NT2/D1 (cell line): Measurements from ENCODE around the gene GUCA1C.

ENCODE experiments used
- DNase-seq: peaks from one replicate; pipeline ENCODE4 v3.0.0-alpha.2; 2011; ENCODE audit warnings: low read depth, low spot score
- H3K27me3 ChIP-seq: 2 replicates; pipeline ENCODE4 v1.6.0; 2011; ENCODE audit warnings: mild to moderate bottlenecking; ENCODE audit not compliant: insufficient read length, insufficient read depth
- H3K36me3 ChIP-seq: 2 replicates; pipeline ENCODE4 v1.6.1; 2011; ENCODE audit warnings: mild to moderate bottlenecking, low read length, mixed read lengths; ENCODE audit not compliant: insufficient read depth, insufficient read length
- H3K4me1 ChIP-seq: 2 replicates; pipeline ENCODE4 v1.5.1; 2011; ENCODE audit not compliant: insufficient read depth, insufficient read length
- H3K4me3 ChIP-seq: 2 replicates; pipeline ENCODE4 v1.5.1; 2011; ENCODE audit warnings: low read depth; ENCODE audit not compliant: insufficient read length
- H3K9ac ChIP-seq: 2 replicates; pipeline ENCODE4 v1.6.0; 2011; ENCODE audit warnings: low read depth; ENCODE audit not compliant: insufficient read length
- H3K9me3 ChIP-seq: 2 replicates; pipeline ENCODE4 v1.5.1; 2011; ENCODE audit warnings: mild to moderate bottlenecking, low read length; ENCODE audit not compliant: insufficient read depth
- SUZ12 ChIP-seq: IDR thresholded peaks from 2 replicates; pipeline ENCODE4 v1.6.1; 2011; ENCODE audit not compliant: insufficient read length, insufficient read depth; ENCODE audit errors: extremely low read depth
- YY1 ChIP-seq: IDR thresholded peaks from 2 replicates; pipeline ENCODE4 v1.6.1; 2011; ENCODE audit not compliant: insufficient read length, insufficient read depth
- ZNF274 ChIP-seq: IDR thresholded peaks from 2 replicates; pipeline ENCODE4 v1.6.1; 2011; ENCODE audit warnings: mild to moderate bottlenecking, low read depth, low read length

Gene GUCA1C

DNA sequence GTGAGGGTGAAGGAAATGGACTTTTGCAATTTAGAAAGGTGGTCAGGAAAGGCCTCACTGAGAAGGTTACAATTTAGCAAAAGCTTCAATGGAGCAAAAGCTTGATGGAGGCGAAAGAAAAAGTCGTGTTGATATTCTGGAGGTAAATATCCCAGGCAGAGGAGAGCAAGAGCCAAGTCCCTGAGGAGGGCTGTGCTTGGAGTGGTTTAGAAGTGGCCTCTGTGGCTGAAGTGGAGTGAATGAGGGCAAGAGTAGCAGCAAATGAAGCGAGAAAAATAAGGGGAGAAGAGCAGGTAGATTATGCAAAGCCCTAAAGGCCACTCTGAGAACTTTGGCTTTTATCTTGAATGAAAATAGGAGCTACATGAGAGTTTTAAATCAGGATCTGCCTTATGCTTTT lies 54.1 kb downstream of the GUCA1C start:
- TF ChIP-seq ZNF274: no peak
- TF ChIP-seq SUZ12: no peak
- TF ChIP-seq YY1: no peak
- DNase-seq: no peak
- Histone ChIP-seq H3K9ac (no peak overlapping the region), H3K9me3 (no peaks in the 10 kb centered on the region), H3K36me3 (no peaks in the 10 kb centered on the region), H3K27me3 (no peaks in the 10 kb centered on the region), H3K4me1 (no peaks in the 10 kb centered on the region), H3K4me3 (no peak overlapping the region)

DNA sequence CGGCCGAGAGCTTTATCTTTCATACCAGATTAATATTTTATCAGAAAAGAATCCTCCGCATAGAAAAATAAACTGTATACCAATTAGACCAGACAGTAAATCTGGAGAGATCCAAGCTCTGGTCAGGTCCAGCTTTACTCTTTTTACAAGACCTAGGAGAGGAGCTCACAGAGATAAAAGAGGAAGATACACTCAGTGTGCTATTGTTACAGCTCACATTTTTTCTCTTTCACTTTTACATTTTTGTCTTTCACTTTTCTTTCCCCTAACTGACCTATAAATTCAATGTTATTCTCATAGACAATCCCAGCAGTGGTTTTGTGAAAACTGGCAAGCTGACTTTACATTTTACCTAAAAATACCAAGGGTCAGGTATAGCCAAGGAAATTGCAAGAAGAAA lies 55.8 kb downstream of the GUCA1C start:
- no peak for TF ChIP-seq SUZ12
- TF ChIP-seq ZNF274: no peak
- TF ChIP-seq YY1: no peak
- Histone ChIP-seq H3K4me1 (no peaks in the 10 kb centered on the region), H3K36me3 (no peaks in the 10 kb centered on the region), H3K9ac (no peak overlapping the region), H3K4me3 (no peak overlapping the region), H3K9me3 (no peaks in the 10 kb centered on the region), H3K27me3 (no peaks in the 10 kb centered on the region)
- no peak for DNase-seq

DNA sequence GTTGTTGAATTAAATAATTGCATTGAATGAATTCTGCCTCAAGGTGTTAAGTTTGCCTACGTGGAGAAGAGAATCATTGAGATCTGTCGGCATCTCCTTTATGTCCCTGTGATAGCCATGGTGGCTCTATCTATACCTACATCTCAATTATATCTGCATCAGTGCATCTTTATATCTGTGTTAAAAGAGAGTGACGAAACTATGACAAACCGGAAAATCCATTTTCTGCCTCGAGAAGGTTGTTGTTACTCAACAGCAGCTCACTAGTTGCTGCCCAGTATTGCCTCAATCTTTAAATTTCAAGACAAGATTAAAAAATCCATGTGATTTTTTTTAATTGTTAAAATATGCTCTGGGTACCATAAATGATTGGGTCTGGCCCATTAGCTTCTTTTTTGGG lies 58.7 kb downstream of the GUCA1C start:
- no peak for DNase-seq
- TF ChIP-seq ZNF274 (no peak), YY1 (no peak), SUZ12 (no peak)
- H3K9me3 ChIP-seq: no peaks in the 10 kb centered on the region

DNA sequence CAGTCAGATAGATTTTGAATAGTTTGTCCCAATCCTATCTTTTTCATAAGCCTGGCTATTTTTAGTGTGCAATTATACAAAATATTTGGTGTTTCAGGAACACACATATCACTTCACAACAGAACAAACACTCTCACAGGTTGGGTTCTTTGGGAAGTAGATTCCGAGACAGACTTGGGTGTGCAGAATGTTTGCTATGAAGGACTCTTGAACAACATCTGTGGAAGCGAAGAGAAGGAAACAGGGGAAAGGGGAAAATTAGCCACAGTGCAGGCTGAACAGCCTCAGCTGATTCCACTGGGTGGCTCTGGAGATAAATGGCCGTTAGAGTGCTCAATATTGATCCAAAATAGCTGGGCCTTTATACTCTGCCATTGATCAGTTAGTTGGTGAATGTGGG lies 61.8 kb downstream of the GUCA1C start:
- Histone ChIP-seq H3K4me3 (no peak overlapping the region), H3K4me1 (no peaks in the 10 kb centered on the region), H3K9ac (no peak overlapping the region), H3K9me3 (no peaks in the 10 kb centered on the region), H3K36me3 (no peaks in the 10 kb centered on the region), H3K27me3 (no peaks in the 10 kb centered on the region)
- TF ChIP-seq SUZ12 (no peak), YY1 (no peak), ZNF274 (no peak)
- DNase-seq: no peak

More for the DNA sequence above, 58.7 kb downstream of the GUCA1C start:
- Histone ChIP-seq H3K27me3 (no peaks in the 10 kb centered on the region), H3K36me3 (no peaks in the 10 kb centered on the region), H3K4me1 (no peaks in the 10 kb centered on the region), H3K9ac (no peak overlapping the region), H3K4me3 (no peak overlapping the region)

DNA sequence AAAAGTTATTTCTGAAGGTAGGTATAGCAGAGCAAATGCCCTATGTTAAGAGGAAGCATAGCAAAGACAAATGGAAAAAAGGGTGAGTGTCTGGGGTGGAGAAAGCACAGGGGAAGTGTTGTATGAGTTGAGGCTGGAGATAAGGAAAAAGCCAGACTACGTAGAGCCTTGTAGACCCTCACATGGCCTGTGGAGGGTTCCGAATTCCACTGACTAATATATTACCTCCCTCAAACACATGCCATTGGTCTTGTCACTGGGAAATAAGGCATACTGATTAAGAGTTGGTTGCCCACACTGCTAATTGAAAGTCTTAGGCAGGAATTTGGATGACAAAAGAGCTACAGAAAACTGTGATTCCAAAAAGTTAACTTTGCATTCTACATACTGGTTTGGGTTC lies 65.9 kb downstream of the GUCA1C start:
- H3K9me3 ChIP-seq: no peaks in the 10 kb centered on the region
- H3K27me3 ChIP-seq: no peaks in the 10 kb centered on the region
- H3K4me3 ChIP-seq: no peak overlapping the region
- H3K4me1 ChIP-seq: no peaks in the 10 kb centered on the region
- TF ChIP-seq ZNF274 (no peak), YY1 (no peak), SUZ12 (no peak)
- DNase-seq: peak; percentile 15
- no peak overlapping the region for H3K9ac ChIP-seq
- H3K36me3 ChIP-seq: no peaks in the 10 kb centered on the region

DNA sequence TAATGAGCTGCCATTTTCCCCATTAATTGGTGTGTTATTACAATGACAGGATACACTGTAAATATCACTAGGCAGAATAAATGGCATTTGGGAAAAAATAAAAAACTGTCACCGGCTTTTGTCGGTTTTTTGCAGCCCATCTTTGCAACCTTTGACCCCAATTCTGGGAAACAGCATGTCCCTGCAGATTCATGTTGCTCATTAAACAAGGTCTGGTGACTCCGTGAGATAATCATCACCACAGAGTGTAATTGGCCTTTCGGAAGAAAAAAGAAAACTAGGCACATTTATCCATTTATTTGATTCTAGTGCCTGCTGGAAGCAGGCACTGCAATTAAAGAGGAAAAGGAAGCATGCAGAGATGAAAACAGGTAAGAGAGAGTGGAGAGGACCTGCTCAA lies 66.6 kb downstream of the GUCA1C start:
- Histone ChIP-seq H3K27me3 (no peaks in the 10 kb centered on the region), H3K36me3 (no peaks in the 10 kb centered on the region), H3K9ac (no peak overlapping the region), H3K4me1 (no peaks in the 10 kb centered on the region), H3K4me3 (no peak overlapping the region), H3K9me3 (no peaks in the 10 kb centered on the region)
- no peak for DNase-seq
- TF ChIP-seq YY1 (no peak), SUZ12 (no peak), ZNF274 (no peak)

DNA sequence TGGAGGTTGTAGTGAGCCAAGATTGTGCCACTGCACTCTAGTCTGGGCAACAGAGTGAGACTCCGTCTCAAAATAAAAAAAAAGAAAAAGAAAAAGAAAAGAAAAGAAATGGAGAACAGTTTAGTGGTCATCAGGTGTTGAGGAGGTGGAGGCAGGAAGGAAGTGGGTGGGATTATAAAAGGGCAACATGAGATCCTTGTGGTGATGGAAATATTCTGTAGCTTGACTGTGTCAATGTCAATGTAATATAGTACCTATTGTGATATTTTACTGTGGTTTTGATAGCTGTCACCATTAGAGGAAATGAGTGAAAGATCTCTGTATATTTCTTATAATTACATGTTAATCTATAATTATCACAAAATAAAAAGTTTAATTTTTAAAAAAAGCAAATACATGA lies 70.3 kb downstream of the GUCA1C start:
- no peak overlapping the region for H3K4me3 ChIP-seq
- no peaks in the 10 kb centered on the region for H3K36me3 ChIP-seq
- no peaks in the 10 kb centered on the region for H3K27me3 ChIP-seq
- DNase-seq: no peak
- no peaks in the 10 kb centered on the region for H3K9me3 ChIP-seq
- H3K9ac ChIP-seq: no peak overlapping the region
- no peak for TF ChIP-seq YY1
- no peak for TF ChIP-seq ZNF274
- H3K4me1 ChIP-seq: no peaks in the 10 kb centered on the region

DNA sequence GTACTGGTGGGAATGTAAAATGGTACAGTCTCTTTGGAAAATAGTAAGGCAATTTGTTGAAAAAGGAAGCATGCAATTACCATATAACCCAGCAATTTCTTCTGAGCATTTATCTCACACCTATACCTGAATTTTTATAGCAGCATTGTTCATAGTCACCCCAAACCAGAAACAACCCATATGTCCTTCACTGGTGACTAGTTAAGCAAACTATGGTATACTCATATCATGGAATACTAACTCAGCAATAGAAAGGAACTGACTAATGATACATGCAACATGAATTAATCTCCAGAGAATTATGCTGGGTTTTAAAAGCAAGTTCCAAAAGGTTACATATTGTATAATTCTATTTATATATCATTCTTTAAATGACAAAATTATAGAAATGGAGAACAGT lies 70.9 kb downstream of the GUCA1C start:
- Histone ChIP-seq H3K9ac (no peak overlapping the region), H3K9me3 (no peaks in the 10 kb centered on the region), H3K36me3 (no peaks in the 10 kb centered on the region), H3K4me3 (no peak overlapping the region), H3K27me3 (no peaks in the 10 kb centered on the region), H3K4me1 (no peaks in the 10 kb centered on the region)
- TF ChIP-seq SUZ12: no peak
- TF ChIP-seq YY1: no peak
- TF ChIP-seq ZNF274: no peak
- DNase-seq: no peak
